Neural progenitor cell (in vitro differentiated cells): Measurements from ENCODE around the gene KCNJ15.

Experiments used
- EZH2 ChIP-seq: fragments of 200-600 bp; sonication (generic); IDR thresholded peaks from 2 replicates; pipeline ENCODE4 v1.6.1; 2017; ENCODE audit warnings: antibody characterized with exemption, mild to moderate bottlenecking, moderate library complexity
- EZH2phosphoT487 ChIP-seq: fragments of 200-600 bp; sonication (generic); IDR thresholded peaks from 2 replicates; pipeline ENCODE4 v1.6.1; 2017; ENCODE audit warnings: antibody characterized with exemption
- TF ChIP-seq, protein P1 (sequence below): fragments of 200-600 bp; sonication (generic); IDR thresholded peaks from 2 replicates; pipeline ENCODE4 v1.5.1; 2017; ENCODE audit warnings: antibody characterized with exemption, mild to moderate bottlenecking

DNA sequence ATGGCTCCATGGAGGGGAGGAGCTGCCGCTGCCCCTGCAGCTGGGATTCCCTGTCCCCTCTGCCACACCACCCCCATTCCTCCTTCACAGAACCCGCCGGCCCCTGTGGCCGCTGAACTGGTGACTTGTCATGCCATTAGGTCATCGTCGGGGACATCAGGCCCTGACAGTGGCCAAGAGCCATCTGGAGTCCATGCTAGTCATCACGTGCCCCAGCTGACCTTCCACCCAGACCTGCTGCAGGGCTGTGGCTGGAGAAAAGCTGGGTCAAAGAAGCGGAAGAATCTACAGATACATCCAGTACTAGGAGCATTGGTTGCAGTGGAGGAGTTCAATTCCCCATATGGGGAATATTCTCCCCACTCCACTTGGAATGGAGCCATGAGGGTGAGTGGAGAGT lies 78.1 kb downstream of the KCNJ15 start:
- TF ChIP-seq, protein P1, sequence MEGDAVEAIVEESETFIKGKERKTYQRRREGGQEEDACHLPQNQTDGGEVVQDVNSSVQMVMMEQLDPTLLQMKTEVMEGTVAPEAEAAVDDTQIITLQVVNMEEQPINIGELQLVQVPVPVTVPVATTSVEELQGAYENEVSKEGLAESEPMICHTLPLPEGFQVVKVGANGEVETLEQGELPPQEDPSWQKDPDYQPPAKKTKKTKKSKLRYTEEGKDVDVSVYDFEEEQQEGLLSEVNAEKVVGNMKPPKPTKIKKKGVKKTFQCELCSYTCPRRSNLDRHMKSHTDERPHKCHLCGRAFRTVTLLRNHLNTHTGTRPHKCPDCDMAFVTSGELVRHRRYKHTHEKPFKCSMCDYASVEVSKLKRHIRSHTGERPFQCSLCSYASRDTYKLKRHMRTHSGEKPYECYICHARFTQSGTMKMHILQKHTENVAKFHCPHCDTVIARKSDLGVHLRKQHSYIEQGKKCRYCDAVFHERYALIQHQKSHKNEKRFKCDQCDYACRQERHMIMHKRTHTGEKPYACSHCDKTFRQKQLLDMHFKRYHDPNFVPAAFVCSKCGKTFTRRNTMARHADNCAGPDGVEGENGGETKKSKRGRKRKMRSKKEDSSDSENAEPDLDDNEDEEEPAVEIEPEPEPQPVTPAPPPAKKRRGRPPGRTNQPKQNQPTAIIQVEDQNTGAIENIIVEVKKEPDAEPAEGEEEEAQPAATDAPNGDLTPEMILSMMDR = no peak
- TF ChIP-seq EZH2 (no peak), EZH2phosphoT487 (no peak)
